Activated CD4-positive, alpha-beta memory T cell treated with anti-CD3 and anti-CD28 coated beads for 36 hours (primary cell): Measurements from ENCODE around the gene PRR15. TPM values are rescaled to one million over a fixed set of nuclear protein-coding genes. Genes with fewer than 3 reads are reported as not detected.

Experiments used
- CTCF ChIA-PET: fragments of 350-600 bp; sonication (Branson Sonifier 250); formaldehyde crosslinking; loops from one replicate; lab custom pipeline; 2021; ENCODE audit warnings: antibody characterized with exemption, inconsistent platforms; lab: Charles Lee
- POLR2A ChIA-PET: fragments of 350-600 bp; sonication (Branson Sonifier 250); formaldehyde crosslinking; loops from one replicate; lab custom pipeline; 2021; ENCODE audit warnings: antibody characterized with exemption; lab: Charles Lee
- DNase-seq: peaks from one replicate; pipeline ENCODE4 v3.0.0-alpha.2; 2020
- H3K27ac Mint-ChIP-seq: one replicate; pipeline ENCODE4 v1.8.0; 2021; ENCODE audit warnings: mixed read lengths
- H3K27me3 Mint-ChIP-seq: one replicate; pipeline ENCODE4 v1.8.0; 2021; ENCODE audit warnings: mixed read lengths
- H3K36me3 Mint-ChIP-seq: one replicate; pipeline ENCODE4 v1.8.0; 2021; ENCODE audit warnings: mixed read lengths
- H3K4me1 Mint-ChIP-seq: one replicate; pipeline ENCODE4 v1.8.0; 2021; ENCODE audit warnings: low read depth, mixed read lengths
- H3K4me3 Mint-ChIP-seq: one replicate; pipeline ENCODE4 v1.8.0; 2021; ENCODE audit warnings: mild to moderate bottlenecking, mixed read lengths
- H3K9me3 Mint-ChIP-seq: one replicate; pipeline ENCODE4 v1.8.0; 2021; ENCODE audit warnings: mixed read lengths
- intact Hi-C: fragments of 100-400 bp; cut with micrococcal nuclease; formaldehyde crosslinking; loops from one replicate; pipeline ENCODE4 v1.15.1; 2023
- total RNA-seq, 2 experiments: library from RNA; stranded (reverse); gene quantifications; one replicate each; pipeline ENCODE4 v1.2.3, GENCODE V29; 2021

The PRR15 gene
- total RNA-seq, 2 experiments from 2014 or later = not detected

DNA sequence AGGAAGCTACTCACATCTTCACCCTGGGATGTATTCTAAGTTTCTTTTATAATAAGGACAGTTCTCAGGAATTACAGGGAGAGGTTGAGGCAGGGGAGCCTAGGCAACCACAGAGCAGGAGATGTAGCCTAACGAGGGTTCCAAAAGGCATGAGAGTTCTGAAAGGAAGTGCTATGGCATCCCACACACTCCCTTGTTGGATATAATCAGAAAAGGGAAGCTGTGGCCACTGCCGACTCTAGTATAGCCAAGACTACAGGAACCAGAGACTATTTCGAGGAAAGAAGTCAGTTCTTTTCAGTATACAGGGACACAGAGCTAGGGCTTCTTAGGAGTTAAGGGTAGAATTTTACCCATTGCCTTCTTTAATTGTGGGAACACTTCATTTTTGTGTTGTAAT lies 11.0 kb downstream of the PRR15 start:
- ChIA-PET POLR2A (no interaction called here), CTCF (interaction anchor here (1.3 kb wide), 1 partner anchor 14 kb away, joined by 4 read pairs; no protein-coding TSS in a partner anchor)
- no peak overlapping the region for H3K27ac Mint-ChIP-seq
- intact Hi-C loops = no loop called here
- no peak for DNase-seq
- H3K36me3 Mint-ChIP-seq = no peaks in the 10 kb centered on the region
- peaks cover 23% of the 10 kb centered on the region for H3K27me3 Mint-ChIP-seq
- H3K9me3 Mint-ChIP-seq = peaks cover 24% of the 10 kb centered on the region
- H3K4me1 Mint-ChIP-seq = no peaks in the 10 kb centered on the region
- no peak overlapping the region for H3K4me3 Mint-ChIP-seq

GRCh38 chr7:29587195-29587808 lies 23.7 kb downstream of the PRR15 start:
- DNase-seq = no peak
- POLR2A ChIA-PET = no interaction called here

DNA sequence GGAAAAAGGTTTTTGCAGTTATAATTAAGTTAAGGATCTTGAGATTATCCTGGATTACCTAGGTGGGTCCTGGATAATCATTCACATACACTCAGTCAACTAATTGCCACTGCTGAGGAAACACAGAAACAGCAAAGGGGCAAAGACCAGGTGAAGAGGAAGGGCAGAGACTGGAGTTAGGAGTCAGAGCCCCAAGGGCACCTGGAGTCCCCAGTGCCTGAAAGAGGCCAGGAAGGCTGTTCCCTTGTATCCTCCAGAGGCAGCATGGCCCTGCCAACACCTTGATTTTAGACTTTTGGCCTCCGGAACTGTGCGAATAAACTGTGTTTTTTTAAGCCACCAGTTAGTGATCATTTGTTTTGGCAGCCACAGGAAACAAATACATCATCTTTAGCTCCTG lies 24.6 kb downstream of the PRR15 start:
- H3K36me3 Mint-ChIP-seq = no peaks in the 10 kb centered on the region
- intact Hi-C loops = no loop called here
- no peak overlapping the region for H3K4me3 Mint-ChIP-seq
- H3K27ac Mint-ChIP-seq = no peak overlapping the region
- ChIA-PET CTCF (no interaction called here), POLR2A (no interaction called here)
- H3K9me3 Mint-ChIP-seq = no peaks in the 10 kb centered on the region
- no peak for DNase-seq
- peaks cover 4% of the 10 kb centered on the region for H3K4me1 Mint-ChIP-seq
- H3K27me3 Mint-ChIP-seq = peaks cover 5% of the 10 kb centered on the region

More at GRCh38 chr7:29587195-29587808, 23.7 kb downstream of the PRR15 start:
- CTCF ChIA-PET = no interaction called here
- peaks cover 5% of the 10 kb centered on the region for H3K27me3 Mint-ChIP-seq
- no peaks in the 10 kb centered on the region for H3K9me3 Mint-ChIP-seq
- intact Hi-C loops = no loop called here
- H3K4me1 Mint-ChIP-seq = peaks cover 4% of the 10 kb centered on the region
- H3K27ac Mint-ChIP-seq = no peak overlapping the region
- H3K36me3 Mint-ChIP-seq = no peaks in the 10 kb centered on the region
- H3K4me3 Mint-ChIP-seq = no peak overlapping the region

GRCh38 chr7:29588900-29589696 lies 25.5 kb downstream of the PRR15 start:
- peak; percentile 34 for DNase-seq
- no peak overlapping the region for H3K4me3 Mint-ChIP-seq
- ChIA-PET POLR2A (no interaction called here), CTCF (interaction anchor here (0.7 to 1.1 kb wide), 5 partner anchors 9 to 37 kb away, joined by 3 to 5 read pairs (median 3); no protein-coding TSS in a partner anchor)
- H3K9me3 Mint-ChIP-seq = no peaks in the 10 kb centered on the region
- no peak overlapping the region for H3K27ac Mint-ChIP-seq
- intact Hi-C loops = no loop called here
- H3K36me3 Mint-ChIP-seq = no peaks in the 10 kb centered on the region
- H3K27me3 Mint-ChIP-seq = peaks cover 5% of the 10 kb centered on the region
- H3K4me1 Mint-ChIP-seq = peaks cover 4% of the 10 kb centered on the region

DNA sequence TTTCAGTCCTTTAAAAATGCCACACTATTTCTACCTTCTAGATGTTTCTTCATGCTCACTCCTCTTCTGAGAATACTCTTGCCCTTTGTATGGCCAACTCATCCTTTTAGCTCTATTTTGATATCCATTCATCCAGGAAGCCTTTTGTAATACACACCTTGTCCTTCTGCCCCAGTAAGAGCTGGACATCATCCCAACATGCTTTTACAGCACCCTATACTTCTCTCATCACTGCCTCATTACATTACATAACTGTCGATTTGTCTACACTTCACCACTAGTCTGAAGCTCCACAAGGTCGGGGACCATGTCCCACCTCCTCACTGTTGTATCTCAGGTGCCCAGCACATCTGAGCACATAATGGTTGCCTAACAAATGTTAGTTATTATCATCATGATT lies 29.2 kb downstream of the PRR15 start:
- Mint-ChIP-seq H3K4me3 (no peak overlapping the region), H3K27ac (no peak overlapping the region), H3K4me1 (peaks cover 4% of the 10 kb centered on the region), H3K9me3 (no peaks in the 10 kb centered on the region), H3K27me3 (peaks cover 5% of the 10 kb centered on the region), H3K36me3 (no peaks in the 10 kb centered on the region)
- ChIA-PET POLR2A (no interaction called here), CTCF (no interaction called here)
- intact Hi-C loops = no loop called here
- DNase-seq = no peak

- no peaks in the 10 kb centered on the region for H3K9me3 Mint-ChIP-seq
Measured at GRCh38 chr7:29593459-29593858, 29.8 kb downstream of the PRR15 start.

DNA sequence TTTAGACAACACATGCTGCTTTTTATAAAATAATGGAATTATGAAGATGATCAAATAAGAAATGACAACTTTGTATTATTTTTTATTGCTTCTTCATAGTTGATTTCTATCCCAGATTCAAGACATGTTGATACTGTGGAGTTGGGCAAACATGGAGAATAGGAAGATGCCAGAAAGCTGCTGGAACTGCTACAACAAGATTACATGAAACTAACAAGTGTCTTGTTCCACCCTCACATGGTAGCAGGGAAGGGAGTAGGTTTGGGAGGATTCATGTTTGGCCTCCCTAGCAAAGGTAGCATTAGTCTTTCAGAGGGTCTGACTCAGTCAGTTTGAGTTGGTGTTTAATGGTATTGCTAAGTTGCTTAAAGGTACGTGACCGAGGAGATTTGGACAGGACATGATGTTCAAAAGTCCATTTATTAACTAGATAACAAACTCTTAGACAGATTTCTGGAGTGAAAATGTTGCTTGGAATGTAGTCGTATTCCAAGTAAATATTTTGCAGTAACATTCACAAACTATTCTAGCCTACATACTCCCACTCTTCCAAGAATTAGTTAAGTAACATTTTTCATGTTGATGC lies 33.1 kb downstream of the PRR15 start:
- no peak for DNase-seq
- ChIA-PET POLR2A (no interaction called here), CTCF (no interaction called here)
- no peak overlapping the region for H3K4me3 Mint-ChIP-seq
- no peaks in the 10 kb centered on the region for H3K4me1 Mint-ChIP-seq
- intact Hi-C loops = no loop called here
- H3K27ac Mint-ChIP-seq = no peak overlapping the region
- no peaks in the 10 kb centered on the region for H3K36me3 Mint-ChIP-seq
- H3K9me3 Mint-ChIP-seq = no peaks in the 10 kb centered on the region
- peaks cover 1% of the 10 kb centered on the region for H3K27me3 Mint-ChIP-seq

More at GRCh38 chr7:29593459-29593858, 29.8 kb downstream of the PRR15 start:
- intact Hi-C loops = no loop called here
- H3K36me3 Mint-ChIP-seq = no peaks in the 10 kb centered on the region
- no peak overlapping the region for H3K4me3 Mint-ChIP-seq
- DNase-seq = no peak
- H3K27me3 Mint-ChIP-seq = peaks cover 5% of the 10 kb centered on the region
- H3K27ac Mint-ChIP-seq = no peak overlapping the region
- CTCF ChIA-PET = no interaction called here
- POLR2A ChIA-PET = no interaction called here
- peaks cover 4% of the 10 kb centered on the region for H3K4me1 Mint-ChIP-seq

- H3K36me3 Mint-ChIP-seq = no peaks in the 10 kb centered on the region
Measured at GRCh38 chr7:29597266-29597665, 33.6 kb downstream of the PRR15 start.

DNA sequence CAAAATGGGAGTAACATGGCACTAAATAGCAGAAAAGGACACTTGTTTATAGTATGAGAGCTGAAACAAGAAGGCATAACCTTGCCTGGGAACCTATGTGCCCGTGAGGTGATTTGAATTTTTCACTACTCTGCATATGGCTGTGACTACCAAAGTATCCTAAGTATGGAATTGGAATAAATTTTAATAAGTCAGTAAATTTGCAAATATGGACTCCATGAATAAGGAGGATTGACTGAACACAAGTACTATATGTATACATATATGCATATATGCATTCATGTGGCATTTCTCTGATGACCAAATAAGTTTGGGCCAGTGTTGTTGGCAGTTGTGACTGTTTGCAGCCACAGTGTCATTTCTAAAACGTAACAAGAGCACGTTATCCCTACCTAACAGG lies 34.5 kb downstream of the PRR15 start:
- Mint-ChIP-seq H3K4me1 (no peaks in the 10 kb centered on the region), H3K36me3 (no peaks in the 10 kb centered on the region), H3K4me3 (no peak overlapping the region), H3K27ac (no peak overlapping the region), H3K9me3 (no peaks in the 10 kb centered on the region), H3K27me3 (peaks cover 3% of the 10 kb centered on the region)
- POLR2A ChIA-PET = no interaction called here
- intact Hi-C loops = no loop called here
- CTCF ChIA-PET = interaction anchor here (1.9 kb wide), 1 partner anchor 9 kb away, joined by 5 read pairs; no protein-coding TSS in a partner anchor
- DNase-seq = no peak

More at GRCh38 chr7:29597266-29597665, 33.6 kb downstream of the PRR15 start:
- ChIA-PET POLR2A (no interaction called here), CTCF (interaction anchor here (1.9 kb wide), 1 partner anchor 8 kb away, joined by 5 read pairs; no protein-coding TSS in a partner anchor)
- H3K4me3 Mint-ChIP-seq = no peak overlapping the region
- H3K27ac Mint-ChIP-seq = no peak overlapping the region
- H3K4me1 Mint-ChIP-seq = no peaks in the 10 kb centered on the region
- no peaks in the 10 kb centered on the region for H3K9me3 Mint-ChIP-seq
- peaks cover 1% of the 10 kb centered on the region for H3K27me3 Mint-ChIP-seq
- intact Hi-C loops = no loop called here
- no peak for DNase-seq

GRCh38 chr7:29598613-29599012 lies 35.0 kb downstream of the PRR15 start:
- no peak overlapping the region for H3K4me3 Mint-ChIP-seq
- DNase-seq = no peak

DNA sequence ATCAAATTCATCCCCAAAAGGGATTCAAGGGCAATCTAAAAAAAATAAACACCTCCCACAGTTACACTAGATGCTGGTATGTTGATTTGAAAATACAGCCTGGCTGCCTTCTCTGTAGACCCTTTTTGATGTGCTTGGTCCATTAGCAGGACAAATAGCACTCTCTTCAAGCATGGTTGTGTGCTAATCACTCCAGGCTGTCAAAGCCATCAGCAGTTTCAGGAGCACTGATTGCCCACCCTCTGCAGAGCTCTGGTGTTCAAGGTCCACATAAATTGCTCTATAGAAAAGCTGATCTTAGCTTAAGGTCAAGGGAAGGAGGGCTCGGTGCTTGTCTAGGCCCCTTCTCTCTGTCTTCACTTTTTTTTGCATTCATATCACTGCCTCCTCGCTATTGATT lies 35.4 kb downstream of the PRR15 start:
- H3K4me3 Mint-ChIP-seq = no peak overlapping the region
- POLR2A ChIA-PET = no interaction called here
- no peak overlapping the region for H3K27ac Mint-ChIP-seq
- peaks cover under 1% of the 10 kb centered on the region for H3K9me3 Mint-ChIP-seq
- no peak for DNase-seq
- no peaks in the 10 kb centered on the region for H3K36me3 Mint-ChIP-seq
- H3K4me1 Mint-ChIP-seq = no peaks in the 10 kb centered on the region
- CTCF ChIA-PET = interaction anchor here (1.9 kb wide), 1 partner anchor 10 kb away, joined by 5 read pairs; no protein-coding TSS in a partner anchor
- intact Hi-C loops = no loop called here
- peaks cover 4% of the 10 kb centered on the region for H3K27me3 Mint-ChIP-seq

More at GRCh38 chr7:29598613-29599012, 35.0 kb downstream of the PRR15 start:
- Mint-ChIP-seq H3K9me3 (no peaks in the 10 kb centered on the region), H3K27me3 (peaks cover 4% of the 10 kb centered on the region), H3K4me1 (no peaks in the 10 kb centered on the region), H3K27ac (no peak overlapping the region), H3K36me3 (no peaks in the 10 kb centered on the region)
- CTCF ChIA-PET = interaction anchor here (1.9 kb wide), 1 partner anchor 10 kb away, joined by 5 read pairs; no protein-coding TSS in a partner anchor
- intact Hi-C loops = no loop called here
- POLR2A ChIA-PET = no interaction called here

GRCh38 chr7:29600661-29601060 lies 37.0 kb downstream of the PRR15 start:
- Mint-ChIP-seq H3K9me3 (peaks cover 5% of the 10 kb centered on the region), H3K4me1 (no peaks in the 10 kb centered on the region), H3K27ac (no peak overlapping the region), H3K4me3 (no peak overlapping the region), H3K27me3 (peaks cover 7% of the 10 kb centered on the region), H3K36me3 (no peaks in the 10 kb centered on the region)
- CTCF ChIA-PET = no interaction called here
- intact Hi-C loops = no loop called here
- POLR2A ChIA-PET = no interaction called here
- DNase-seq = no peak
